Rectal smooth muscle tissue (tissue), 1 donor: ENCODE results near the gene LUC7L.

Experiments
- H3K27ac ChIP-seq: one replicate; pipeline ENCODE4 v1.7.0; 2013; ENCODE audit warnings: low read depth, low read length, inconsistent platforms
- H3K27me3 ChIP-seq: one replicate; pipeline ENCODE4 v1.7.0; 2013; ENCODE audit warnings: low read length; ENCODE audit not compliant: control insufficient read depth, insufficient read depth
- H3K36me3 ChIP-seq: one replicate; pipeline ENCODE4 v1.7.0; 2013; ENCODE audit warnings: low read length; ENCODE audit not compliant: control insufficient read depth, insufficient read depth
- H3K4me1 ChIP-seq: one replicate; pipeline ENCODE4 v1.7.0; 2013; ENCODE audit warnings: low read length; ENCODE audit not compliant: control insufficient read depth, insufficient read depth
- H3K4me3 ChIP-seq: one replicate; pipeline ENCODE4 v1.7.0; 2013; ENCODE audit warnings: low read length
- H3K9ac ChIP-seq: one replicate; pipeline ENCODE4 v1.7.0; 2013; ENCODE audit warnings: low read length

The LUC7L gene

GRCh38 chr16:200388-200787 is 28.9 kb downstream of the LUC7L start:
- peaks cover 15% of the 10 kb centered on the region for H3K36me3 ChIP-seq

GRCh38 chr16:194516-194915 is 34.7 kb downstream of the LUC7L start:
- no peak overlapping the region for H3K27ac ChIP-seq
- no peaks in the 10 kb centered on the region for H3K27me3 ChIP-seq
- peaks cover 43% of the 10 kb centered on the region for H3K36me3 ChIP-seq
- no peak overlapping the region for H3K9ac ChIP-seq
- H3K4me1 ChIP-seq, result no peaks in the 10 kb centered on the region
- no peak overlapping the region for H3K4me3 ChIP-seq

More at GRCh38 chr16:200388-200787, 28.9 kb downstream of the LUC7L start:
- no peaks in the 10 kb centered on the region for H3K27me3 ChIP-seq
- no peak overlapping the region for H3K27ac ChIP-seq
- no peak overlapping the region for H3K9ac ChIP-seq
- no peak overlapping the region for H3K4me3 ChIP-seq
- H3K4me1 ChIP-seq, result no peaks in the 10 kb centered on the region

- no peak overlapping the region for H3K9ac ChIP-seq
- no peak overlapping the region for H3K4me3 ChIP-seq
- H3K4me1 ChIP-seq, result no peaks in the 10 kb centered on the region
- H3K27ac ChIP-seq, result no peak overlapping the region
- peaks cover 52% of the 10 kb centered on the region for H3K36me3 ChIP-seq
- no peaks in the 10 kb centered on the region for H3K27me3 ChIP-seq
These were observed 35.8 kb downstream of the LUC7L start for GRCh38 chr16:193441-193840.

- Histone ChIP-seq H3K4me1 (no peaks in the 10 kb centered on the region), H3K4me3 (no peak overlapping the region), H3K36me3 (peaks cover 54% of the 10 kb centered on the region), H3K27me3 (no peaks in the 10 kb centered on the region), H3K9ac (no peak overlapping the region), H3K27ac (no peak overlapping the region)
These were observed 36.6 kb downstream of the LUC7L start for GRCh38 chr16:192686-193085.

- Histone ChIP-seq H3K4me1 (no peaks in the 10 kb centered on the region), H3K27ac (no peak overlapping the region), H3K9ac (no peak overlapping the region), H3K4me3 (no peak overlapping the region), H3K36me3 (peaks cover 56% of the 10 kb centered on the region), H3K27me3 (no peaks in the 10 kb centered on the region)
These were observed 37.4 kb downstream of the LUC7L start for GRCh38 chr16:191831-192230.

GRCh38 chr16:189604-190186 is 39.6 kb downstream of the LUC7L start:
- no peak overlapping the region for H3K4me3 ChIP-seq
- H3K27ac ChIP-seq, result no peak overlapping the region
- H3K27me3 ChIP-seq, result no peaks in the 10 kb centered on the region
- H3K4me1 ChIP-seq, result no peaks in the 10 kb centered on the region
- H3K36me3 ChIP-seq, result peaks cover 49% of the 10 kb centered on the region
- no peak overlapping the region for H3K9ac ChIP-seq

- no peak overlapping the region for H3K4me3 ChIP-seq
- peaks cover 45% of the 10 kb centered on the region for H3K36me3 ChIP-seq
- H3K27ac ChIP-seq, result no peak overlapping the region
- H3K9ac ChIP-seq, result no peak overlapping the region
- no peaks in the 10 kb centered on the region for H3K27me3 ChIP-seq
- no peaks in the 10 kb centered on the region for H3K4me1 ChIP-seq
These were observed 40.6 kb downstream of the LUC7L start for GRCh38 chr16:188674-189073.

- H3K4me3 ChIP-seq, result no peak overlapping the region
- H3K36me3 ChIP-seq, result peaks cover 40% of the 10 kb centered on the region
- no peaks in the 10 kb centered on the region for H3K27me3 ChIP-seq
- no peak overlapping the region for H3K9ac ChIP-seq
- H3K4me1 ChIP-seq, result no peaks in the 10 kb centered on the region
- H3K27ac ChIP-seq, result no peak overlapping the region
These were observed 41.9 kb downstream of the LUC7L start for GRCh38 chr16:187330-187729.

- Histone ChIP-seq H3K4me1 (no peaks in the 10 kb centered on the region), H3K9ac (no peak overlapping the region), H3K36me3 (peaks cover 26% of the 10 kb centered on the region), H3K4me3 (no peak overlapping the region), H3K27me3 (no peaks in the 10 kb centered on the region), H3K27ac (no peak overlapping the region)
These were observed 43.6 kb downstream of the LUC7L start for GRCh38 chr16:185691-186090.

- Histone ChIP-seq H3K27ac (no peak overlapping the region), H3K4me3 (no peak overlapping the region), H3K4me1 (no peaks in the 10 kb centered on the region), H3K36me3 (peaks cover 26% of the 10 kb centered on the region), H3K27me3 (no peaks in the 10 kb centered on the region), H3K9ac (no peak overlapping the region)
These were observed 44.0 kb downstream of the LUC7L start for GRCh38 chr16:185213-185612.

GRCh38 chr16:183005-183404 is 46.2 kb downstream of the LUC7L start:
- Histone ChIP-seq H3K9ac (no peak overlapping the region), H3K27me3 (peaks cover 5% of the 10 kb centered on the region)

GRCh38 chr16:181565-182021 is 47.7 kb downstream of the LUC7L start:
- Histone ChIP-seq H3K36me3 (peaks cover 2% of the 10 kb centered on the region), H3K27ac (no peak overlapping the region), H3K4me1 (no peaks in the 10 kb centered on the region), H3K9ac (no peak overlapping the region), H3K27me3 (peaks cover 14% of the 10 kb centered on the region), H3K4me3 (no peak overlapping the region)

More at GRCh38 chr16:183005-183404, 46.2 kb downstream of the LUC7L start:
- H3K4me1 ChIP-seq, result no peaks in the 10 kb centered on the region
- H3K4me3 ChIP-seq, result no peak overlapping the region
- H3K27ac ChIP-seq, result no peak overlapping the region
- peaks cover 10% of the 10 kb centered on the region for H3K36me3 ChIP-seq
